Muscle layer of colon (tissue), 2 donors: ENCODE data around the gene MRPL52.

Experiments
- H3K27ac ChIP-seq: one replicate; pipeline ENCODE4 v1.7.0; 2013; ENCODE audit warnings: low read depth, mild to moderate bottlenecking, low read length, moderate library complexity
- H3K27me3 ChIP-seq, 2 donors: one replicate each; pipeline ENCODE4 v1.7.0; 2013; ENCODE audit warnings: low read length in 2 of 2, mild to moderate bottlenecking in 2 of 2; ENCODE audit not compliant: insufficient read depth in 2 of 2, control insufficient read depth in 1 of 2
- H3K36me3 ChIP-seq: one replicate; pipeline ENCODE4 v1.7.0; 2013; ENCODE audit warnings: mild to moderate bottlenecking, low read length; ENCODE audit not compliant: insufficient read depth
- H3K4me1 ChIP-seq: one replicate; pipeline ENCODE4 v1.7.0; 2013; ENCODE audit warnings: mild to moderate bottlenecking, low read length; ENCODE audit not compliant: insufficient read depth
- H3K4me3 ChIP-seq, 2 donors: one replicate each; pipeline ENCODE4 v1.7.0; 2013; ENCODE audit warnings: low read length in 2 of 2, low read depth in 1 of 2, mild to moderate bottlenecking in 1 of 2, moderate library complexity in 1 of 2
- H3K9ac ChIP-seq: one replicate; pipeline ENCODE4 v1.7.0; 2013; ENCODE audit warnings: low read length
- H3K9me3 ChIP-seq: one replicate; pipeline ENCODE4 v1.7.0; 2013; ENCODE audit warnings: mild to moderate bottlenecking, low read length
- donor health status: abdominal sarcoma.
- donor health status: Adenocarcinoma of cecum.

MRPL52 gene

DNA sequence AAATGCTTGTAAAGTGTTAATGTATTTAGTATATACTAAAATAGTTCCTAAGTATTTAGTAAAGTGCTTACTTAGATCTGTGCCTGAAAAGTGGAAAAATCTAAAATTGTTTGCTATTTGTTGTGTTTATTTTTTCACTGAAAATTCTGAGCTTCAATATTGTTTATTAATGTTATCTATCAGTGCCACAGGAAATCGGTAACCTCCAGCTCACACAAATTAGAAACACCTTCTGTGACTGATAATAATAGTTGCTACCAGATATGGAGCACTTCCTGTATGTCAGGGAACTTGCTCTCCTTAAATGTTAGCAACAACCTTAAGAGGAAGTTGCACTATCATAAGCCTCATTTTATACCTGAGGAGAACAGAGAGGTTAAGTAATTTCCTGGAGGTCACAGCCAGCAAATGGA lies 41.1 kb downstream of the MRPL52 start:
- Histone ChIP-seq H3K4me1 (peaks cover 27% of the 10 kb centered on the region), H3K36me3 (peaks cover 22% of the 10 kb centered on the region), H3K4me3 (peak overlapping the region; percentile 88 to 99)

DNA sequence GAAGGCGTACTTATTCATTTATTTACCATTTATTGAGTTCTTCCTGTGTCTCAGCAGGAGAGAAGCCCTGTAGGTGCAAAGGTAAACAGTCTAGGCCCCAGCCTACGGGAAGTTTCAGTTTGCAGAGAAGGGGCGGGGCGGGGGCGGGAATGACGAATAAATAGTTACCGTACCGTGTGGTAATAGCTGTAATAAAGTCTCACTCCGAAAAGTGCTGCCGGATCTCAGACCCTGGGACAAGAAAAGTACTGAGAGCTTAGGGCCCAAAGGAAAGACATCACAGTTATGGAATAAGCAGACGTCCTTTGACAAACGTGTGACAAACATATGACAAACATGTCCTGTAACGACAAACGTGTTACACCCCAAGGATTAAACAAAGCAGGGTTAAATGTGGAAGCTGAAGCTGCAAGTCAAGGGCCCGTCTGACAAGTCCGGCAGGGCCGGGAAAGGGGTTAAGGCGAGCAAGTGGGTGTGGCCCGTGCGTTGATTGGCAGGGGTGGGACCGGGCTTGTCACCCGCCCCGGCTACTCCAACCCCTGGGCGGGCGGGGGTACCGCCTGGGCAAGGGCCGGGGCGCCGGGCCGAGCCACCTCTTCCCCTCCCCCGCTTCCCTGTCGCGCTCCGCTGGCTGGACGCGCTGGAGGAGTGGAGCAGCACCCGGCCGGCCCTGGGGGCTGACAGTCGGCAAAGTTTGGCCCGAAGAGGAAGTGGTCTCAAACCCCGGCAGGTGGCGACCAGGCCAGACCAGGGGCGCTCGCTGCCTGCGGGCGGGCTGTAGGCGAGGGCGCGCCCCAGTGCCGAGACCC lies 41.7 kb downstream of the MRPL52 start, which contains the start of gene LRP10:
Gene LRP10, plus strand, starts transcription at position 517 of the 809 bp plus-strand sequence. CDS start 564 bp downstream, outside the sequence.
- peak within 1 kb of the TSS; percentile 99 for H3K27ac ChIP-seq
- no peaks in the 10 kb centered on the region for H3K9me3 ChIP-seq
- H3K4me3 ChIP-seq, result peak within 1 kb of the TSS; percentile 88 to 99
- H3K36me3 ChIP-seq, result peaks cover 28% of the 10 kb centered on the region
- no peaks in the 10 kb centered on the region for H3K27me3 ChIP-seq
- H3K4me1 ChIP-seq, result peaks cover 30% of the 10 kb centered on the region
- H3K9ac ChIP-seq, result peak within 1 kb of the TSS; percentile 90

More for the DNA sequence above, 41.1 kb downstream of the MRPL52 start:
- Histone ChIP-seq H3K27me3 (no peaks in the 10 kb centered on the region), H3K9ac (peak overlapping the region; percentile 90), H3K9me3 (no peaks in the 10 kb centered on the region), H3K27ac (peak overlapping the region; percentile 99)

DNA sequence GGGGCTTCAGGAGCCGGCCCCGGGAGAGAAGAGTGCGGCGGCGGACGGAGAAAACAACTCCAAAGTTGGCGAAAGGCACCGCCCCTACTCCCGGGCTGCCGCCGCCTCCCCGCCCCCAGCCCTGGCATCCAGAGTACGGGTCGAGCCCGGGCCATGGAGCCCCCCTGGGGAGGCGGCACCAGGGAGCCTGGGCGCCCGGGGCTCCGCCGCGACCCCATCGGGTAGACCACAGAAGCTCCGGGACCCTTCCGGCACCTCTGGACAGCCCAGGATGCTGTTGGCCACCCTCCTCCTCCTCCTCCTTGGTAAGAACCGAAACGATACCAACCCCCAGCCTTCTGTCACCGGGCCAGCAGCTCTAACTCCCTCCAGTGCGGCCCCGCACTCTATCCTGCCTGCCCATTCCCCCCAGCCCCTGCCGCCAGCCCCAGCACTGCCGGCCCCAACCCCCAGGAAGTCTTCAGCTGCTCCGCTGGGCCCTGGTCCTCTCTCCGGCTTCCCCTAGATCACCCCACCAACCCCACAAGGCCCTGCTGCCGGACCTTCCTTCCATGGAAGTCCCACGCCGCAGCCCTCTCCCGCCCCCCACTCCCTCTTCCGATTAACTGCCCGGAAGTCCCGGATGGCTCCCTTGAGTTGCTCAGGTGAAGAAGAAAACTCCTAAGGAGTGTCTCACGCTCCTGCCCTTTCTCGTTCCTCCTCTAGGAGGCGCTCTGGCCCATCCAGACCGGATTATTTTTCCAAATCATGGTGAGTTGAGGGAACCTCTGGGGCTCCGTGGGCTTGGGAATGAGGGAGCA lies 42.5 kb downstream of the MRPL52 start:
- H3K4me3 ChIP-seq, result peak overlapping the region; percentile 88 to 99
- H3K27ac ChIP-seq, result peak overlapping the region; percentile 99
- H3K36me3 ChIP-seq, result peaks cover 36% of the 10 kb centered on the region
- H3K9me3 ChIP-seq, result no peaks in the 10 kb centered on the region
- H3K4me1 ChIP-seq, result peaks cover 31% of the 10 kb centered on the region
- H3K27me3 ChIP-seq, result no peaks in the 10 kb centered on the region
- H3K9ac ChIP-seq, result peak overlapping the region; percentile 90

DNA sequence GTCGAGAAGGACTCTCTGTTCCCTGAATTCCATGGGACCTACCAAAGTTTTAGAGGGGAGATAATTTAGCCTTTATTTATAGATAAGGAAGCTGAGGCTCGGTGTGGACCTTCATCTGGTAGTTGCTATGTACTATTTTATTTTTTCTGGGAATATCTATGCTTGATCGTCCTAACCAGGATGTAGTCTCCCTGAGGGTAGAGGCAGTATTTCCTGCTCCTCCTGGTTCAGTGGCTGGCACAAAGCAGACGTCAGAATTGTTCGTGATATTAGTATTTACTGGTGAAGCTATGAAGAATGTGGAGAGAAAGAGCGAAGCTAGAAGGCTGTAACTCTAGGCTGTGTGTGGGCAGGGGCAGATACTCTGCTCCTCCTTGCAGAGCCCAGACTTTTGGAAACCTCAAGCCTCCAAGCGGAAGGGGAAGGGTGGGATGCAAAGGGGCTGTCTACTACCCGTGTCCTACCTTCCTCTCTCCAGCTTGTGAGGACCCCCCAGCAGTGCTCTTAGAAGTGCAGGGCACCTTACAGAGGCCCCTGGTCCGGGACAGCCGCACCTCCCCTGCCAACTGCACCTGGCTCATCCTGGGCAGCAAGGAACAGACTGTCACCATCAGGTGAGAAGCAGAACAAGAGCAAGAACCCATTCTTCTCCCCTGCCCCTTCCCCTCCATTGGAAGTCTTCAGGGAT lies 43.3 kb downstream of the MRPL52 start:
- Histone ChIP-seq H3K36me3 (peaks cover 44% of the 10 kb centered on the region), H3K9ac (peak overlapping the region; percentile 90), H3K4me1 (peaks cover 31% of the 10 kb centered on the region)

DNA sequence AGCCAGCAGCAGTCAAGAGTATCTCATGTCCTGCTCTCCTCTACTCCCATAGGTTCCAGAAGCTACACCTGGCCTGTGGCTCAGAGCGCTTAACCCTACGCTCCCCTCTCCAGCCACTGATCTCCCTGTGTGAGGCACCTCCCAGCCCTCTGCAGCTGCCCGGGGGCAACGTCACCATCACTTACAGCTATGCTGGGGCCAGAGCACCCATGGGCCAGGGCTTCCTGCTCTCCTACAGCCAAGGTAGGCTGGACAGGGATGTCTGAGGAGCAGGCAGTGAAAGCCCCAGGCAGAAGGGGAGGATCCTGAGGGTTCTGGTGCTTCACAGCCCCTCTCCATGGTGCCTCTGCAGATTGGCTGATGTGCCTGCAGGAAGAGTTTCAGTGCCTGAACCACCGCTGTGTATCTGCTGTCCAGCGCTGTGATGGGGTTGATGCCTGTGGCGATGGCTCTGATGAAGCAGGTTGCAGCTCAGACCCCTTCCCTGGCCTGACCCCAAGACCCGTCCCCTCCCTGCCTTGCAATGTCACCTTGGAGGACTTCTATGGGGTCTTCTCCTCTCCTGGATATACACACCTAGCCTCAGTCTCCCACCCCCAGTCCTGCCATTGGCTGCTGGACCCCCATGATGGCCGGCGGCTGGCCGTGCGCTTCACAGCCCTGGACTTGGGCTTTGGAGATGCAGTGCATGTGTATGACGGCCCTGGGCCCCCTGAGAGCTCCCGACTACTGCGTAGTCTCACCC lies 45.5 kb downstream of the MRPL52 start:
- Histone ChIP-seq H3K36me3 (peaks cover 57% of the 10 kb centered on the region), H3K4me1 (peaks cover 29% of the 10 kb centered on the region)

More for the DNA sequence above, 43.3 kb downstream of the MRPL52 start:
- H3K27me3 ChIP-seq, result no peaks in the 10 kb centered on the region
- H3K27ac ChIP-seq, result peak overlapping the region; percentile 99
- no peaks in the 10 kb centered on the region for H3K9me3 ChIP-seq
- H3K4me3 ChIP-seq, result peak overlapping the region; percentile 88 to 99

DNA sequence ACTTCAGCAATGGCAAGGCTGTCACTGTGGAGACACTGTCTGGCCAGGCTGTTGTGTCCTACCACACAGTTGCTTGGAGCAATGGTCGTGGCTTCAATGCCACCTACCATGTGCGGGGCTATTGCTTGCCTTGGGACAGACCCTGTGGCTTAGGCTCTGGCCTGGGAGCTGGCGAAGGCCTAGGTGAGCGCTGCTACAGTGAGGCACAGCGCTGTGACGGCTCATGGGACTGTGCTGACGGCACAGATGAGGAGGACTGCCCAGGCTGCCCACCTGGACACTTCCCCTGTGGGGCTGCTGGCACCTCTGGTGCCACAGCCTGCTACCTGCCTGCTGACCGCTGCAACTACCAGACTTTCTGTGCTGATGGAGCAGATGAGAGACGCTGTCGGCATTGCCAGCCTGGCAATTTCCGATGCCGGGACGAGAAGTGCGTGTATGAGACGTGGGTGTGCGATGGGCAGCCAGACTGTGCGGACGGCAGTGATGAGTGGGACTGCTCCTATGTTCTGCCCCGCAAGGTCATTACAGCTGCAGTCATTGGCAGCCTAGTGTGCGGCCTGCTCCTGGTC lies 46.1 kb downstream of the MRPL52 start:
- H3K4me1 ChIP-seq, result peaks cover 22% of the 10 kb centered on the region
- H3K4me3 ChIP-seq, result no peak overlapping the region
- H3K36me3 ChIP-seq, result peaks cover 57% of the 10 kb centered on the region
- H3K9me3 ChIP-seq, result no peaks in the 10 kb centered on the region
- H3K27me3 ChIP-seq, result no peaks in the 10 kb centered on the region
- H3K27ac ChIP-seq, result no peak overlapping the region
- H3K9ac ChIP-seq, result no peak overlapping the region

More for the DNA sequence above, 45.5 kb downstream of the MRPL52 start:
- Histone ChIP-seq H3K9me3 (no peaks in the 10 kb centered on the region), H3K9ac (no peak overlapping the region), H3K4me3 (no peak overlapping the region), H3K27ac (no peak overlapping the region), H3K27me3 (no peaks in the 10 kb centered on the region)

DNA sequence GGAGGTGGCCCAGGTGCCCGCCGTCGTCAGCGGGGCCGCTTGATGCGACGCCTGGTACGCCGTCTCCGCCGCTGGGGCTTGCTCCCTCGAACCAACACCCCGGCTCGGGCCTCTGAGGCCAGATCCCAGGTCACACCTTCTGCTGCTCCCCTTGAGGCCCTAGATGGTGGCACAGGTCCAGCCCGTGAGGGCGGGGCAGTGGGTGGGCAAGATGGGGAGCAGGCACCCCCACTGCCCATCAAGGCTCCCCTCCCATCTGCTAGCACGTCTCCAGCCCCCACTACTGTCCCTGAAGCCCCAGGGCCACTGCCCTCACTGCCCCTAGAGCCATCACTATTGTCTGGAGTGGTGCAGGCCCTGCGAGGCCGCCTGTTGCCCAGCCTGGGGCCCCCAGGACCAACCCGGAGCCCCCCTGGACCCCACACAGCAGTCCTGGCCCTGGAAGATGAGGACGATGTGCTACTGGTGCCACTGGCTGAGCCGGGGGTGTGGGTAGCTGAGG lies 47.4 kb downstream of the MRPL52 start:
- no peaks in the 10 kb centered on the region for H3K27me3 ChIP-seq
- no peak overlapping the region for H3K9ac ChIP-seq
- no peak overlapping the region for H3K27ac ChIP-seq
- H3K4me1 ChIP-seq, result peaks cover 21% of the 10 kb centered on the region
- peaks cover 57% of the 10 kb centered on the region for H3K36me3 ChIP-seq
- no peaks in the 10 kb centered on the region for H3K9me3 ChIP-seq
- no peak overlapping the region for H3K4me3 ChIP-seq

DNA sequence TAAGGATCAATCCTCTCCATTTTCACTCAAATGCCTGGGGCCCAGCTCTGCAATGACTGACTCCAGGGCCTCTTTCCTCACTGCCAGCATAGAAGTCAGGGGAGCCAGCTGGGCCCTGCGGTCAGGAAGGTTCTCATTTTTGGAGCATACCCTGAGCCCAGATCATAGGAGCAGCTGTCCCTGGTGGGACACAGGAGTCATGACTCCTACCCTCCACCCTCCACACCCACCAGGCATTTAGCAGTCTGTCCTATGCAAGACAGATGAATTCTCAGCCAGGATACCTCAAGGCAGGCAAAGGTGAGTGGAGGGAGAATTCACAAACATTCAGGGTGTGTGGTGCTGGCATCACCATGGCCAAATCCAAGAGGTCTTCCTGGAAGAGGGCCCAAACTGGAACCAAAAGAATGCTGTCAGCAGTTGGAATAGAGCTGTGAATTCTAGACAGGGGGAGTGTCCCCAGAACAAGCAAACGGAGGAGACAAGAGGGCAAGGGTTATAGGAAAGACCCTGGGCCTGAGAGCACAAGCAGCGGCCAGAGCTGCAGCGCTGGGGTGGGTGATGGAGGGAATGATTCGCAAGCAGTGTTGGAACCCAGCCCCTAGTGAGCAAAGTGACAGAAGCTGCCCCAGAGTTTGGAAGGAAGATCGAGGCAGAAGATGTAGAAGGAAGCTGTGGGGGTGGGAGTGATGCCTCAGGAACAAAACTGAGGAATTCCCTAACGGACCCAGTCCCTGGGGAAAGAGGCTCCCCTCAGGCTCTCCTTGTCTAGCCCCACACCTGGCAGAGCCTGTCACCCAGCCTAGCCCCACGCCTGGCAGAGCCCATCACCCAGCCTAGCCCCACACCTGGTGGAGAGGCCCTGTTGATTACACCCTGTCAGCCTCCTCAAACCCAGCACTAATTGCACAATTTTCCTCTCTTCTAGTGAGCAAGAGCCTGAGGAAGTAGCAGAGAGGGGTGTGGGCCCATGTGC lies 48.9 kb downstream of the MRPL52 start:
- no peaks in the 10 kb centered on the region for H3K27me3 ChIP-seq
- no peak overlapping the region for H3K27ac ChIP-seq
- H3K4me1 ChIP-seq, result peaks cover 18% of the 10 kb centered on the region
- no peak overlapping the region for H3K9ac ChIP-seq
- H3K36me3 ChIP-seq, result peaks cover 57% of the 10 kb centered on the region
- H3K9me3 ChIP-seq, result no peaks in the 10 kb centered on the region
- no peak overlapping the region for H3K4me3 ChIP-seq

DNA sequence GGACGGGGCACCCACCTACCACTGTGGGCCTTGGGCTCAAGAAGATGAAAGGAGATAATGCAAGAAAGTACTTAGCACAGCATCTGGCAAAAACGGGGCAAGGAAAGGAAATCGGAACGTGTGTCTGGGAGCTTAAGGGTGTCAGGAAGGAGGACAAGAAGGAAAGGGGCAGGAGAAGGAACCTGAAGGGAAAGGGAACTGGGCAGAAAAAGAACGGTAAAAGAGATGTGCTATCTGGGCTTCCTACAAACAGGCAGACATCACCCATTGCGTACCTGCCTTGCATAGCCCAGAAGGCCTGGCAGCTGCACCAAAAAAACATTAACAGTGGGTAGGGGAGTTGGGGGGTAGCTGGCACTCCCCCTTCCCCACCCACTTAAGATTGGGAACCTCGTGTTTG lies 52.4 kb downstream of the MRPL52 start:
- Histone ChIP-seq H3K36me3 (peaks cover 22% of the 10 kb centered on the region), H3K9me3 (no peaks in the 10 kb centered on the region), H3K4me3 (no peak overlapping the region), H3K27me3 (no peaks in the 10 kb centered on the region), H3K9ac (no peak overlapping the region), H3K27ac (no peak overlapping the region), H3K4me1 (peaks cover 11% of the 10 kb centered on the region)
